Measurements from ENCODE around the gene ANO1.

The ANO1 gene

GRCh38 chr11:70055444-70055843 is 22.7 kb upstream of the ANO1 start:
- no peak overlapping the region for H3K4me3 ChIP-seq (ENCODE audit: low read depth, low read length)
- TF ChIP-seq, protein P1, sequence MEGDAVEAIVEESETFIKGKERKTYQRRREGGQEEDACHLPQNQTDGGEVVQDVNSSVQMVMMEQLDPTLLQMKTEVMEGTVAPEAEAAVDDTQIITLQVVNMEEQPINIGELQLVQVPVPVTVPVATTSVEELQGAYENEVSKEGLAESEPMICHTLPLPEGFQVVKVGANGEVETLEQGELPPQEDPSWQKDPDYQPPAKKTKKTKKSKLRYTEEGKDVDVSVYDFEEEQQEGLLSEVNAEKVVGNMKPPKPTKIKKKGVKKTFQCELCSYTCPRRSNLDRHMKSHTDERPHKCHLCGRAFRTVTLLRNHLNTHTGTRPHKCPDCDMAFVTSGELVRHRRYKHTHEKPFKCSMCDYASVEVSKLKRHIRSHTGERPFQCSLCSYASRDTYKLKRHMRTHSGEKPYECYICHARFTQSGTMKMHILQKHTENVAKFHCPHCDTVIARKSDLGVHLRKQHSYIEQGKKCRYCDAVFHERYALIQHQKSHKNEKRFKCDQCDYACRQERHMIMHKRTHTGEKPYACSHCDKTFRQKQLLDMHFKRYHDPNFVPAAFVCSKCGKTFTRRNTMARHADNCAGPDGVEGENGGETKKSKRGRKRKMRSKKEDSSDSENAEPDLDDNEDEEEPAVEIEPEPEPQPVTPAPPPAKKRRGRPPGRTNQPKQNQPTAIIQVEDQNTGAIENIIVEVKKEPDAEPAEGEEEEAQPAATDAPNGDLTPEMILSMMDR (IDR thresholded peaks at IDR 0.05; ENCODE audit: borderline replicate concordance, insufficient read depth, low read depth, low read length): no peak

DNA sequence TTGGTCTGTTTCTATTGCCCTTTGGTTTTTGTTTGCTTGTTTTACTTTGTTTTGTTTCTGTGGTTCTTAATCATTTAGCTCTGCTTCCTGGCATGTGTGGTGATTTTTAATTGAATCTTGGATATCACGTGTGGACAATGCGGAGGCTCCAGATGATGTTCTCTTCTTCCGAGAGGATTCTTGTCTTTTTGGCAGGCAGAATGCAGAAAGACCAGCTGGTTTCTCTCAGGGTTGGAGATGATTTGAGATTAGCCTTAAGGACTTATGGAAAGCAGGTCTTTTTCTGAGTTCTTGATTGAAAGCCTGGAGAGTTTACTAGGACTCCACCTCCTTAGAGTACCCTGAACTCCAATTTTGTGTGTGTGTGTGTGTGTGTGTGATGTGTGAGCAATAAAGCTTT is 21.0 kb upstream of the ANO1 start:
- no peak overlapping the region for H3K4me3 ChIP-seq (ENCODE audit: low read depth, low read length)
- TF ChIP-seq, protein P1 (IDR thresholded peaks at IDR 0.05; ENCODE audit: borderline replicate concordance, insufficient read depth, low read depth, low read length): no peak

DNA sequence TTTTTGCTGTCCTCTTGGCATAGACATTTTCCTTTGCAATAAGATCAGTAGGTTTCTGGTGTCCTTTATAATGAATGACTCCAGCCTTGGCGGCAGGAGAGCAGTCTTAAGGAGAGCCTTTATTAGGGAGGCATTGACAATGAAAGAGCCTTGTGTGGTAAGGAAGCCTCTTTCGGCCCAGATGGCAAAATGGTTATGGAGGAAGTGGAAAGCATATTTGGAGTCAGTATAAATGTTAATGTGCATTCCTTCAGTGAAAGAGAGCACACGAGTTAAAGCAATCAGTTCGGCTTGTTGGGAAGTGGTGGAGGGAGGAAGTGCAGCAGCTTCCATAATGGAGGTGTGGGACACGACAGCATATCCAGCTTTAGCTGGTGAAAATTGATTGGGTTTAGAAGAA is 18.1 kb upstream of the ANO1 start:
- no peak overlapping the region for H3K4me3 ChIP-seq (ENCODE audit: low read depth, low read length)
- TF ChIP-seq, protein P1 (IDR thresholded peaks at IDR 0.05; ENCODE audit: borderline replicate concordance, insufficient read depth, low read depth, low read length): no peak

- no peak overlapping the region for H3K4me3 ChIP-seq (ENCODE audit: low read depth, low read length)
- TF ChIP-seq, protein P1 (IDR thresholded peaks at IDR 0.05; ENCODE audit: borderline replicate concordance, insufficient read depth, low read depth, low read length): no peak
These were observed 17.4 kb upstream of the ANO1 start for GRCh38 chr11:70060611-70061293.

GRCh38 chr11:70061734-70062133 is 16.4 kb upstream of the ANO1 start:
- TF ChIP-seq, protein P1 (IDR thresholded peaks at IDR 0.05; ENCODE audit: borderline replicate concordance, insufficient read depth, low read depth, low read length): no peak
- H3K4me3 ChIP-seq (ENCODE audit: low read depth, low read length): no peak overlapping the region

DNA sequence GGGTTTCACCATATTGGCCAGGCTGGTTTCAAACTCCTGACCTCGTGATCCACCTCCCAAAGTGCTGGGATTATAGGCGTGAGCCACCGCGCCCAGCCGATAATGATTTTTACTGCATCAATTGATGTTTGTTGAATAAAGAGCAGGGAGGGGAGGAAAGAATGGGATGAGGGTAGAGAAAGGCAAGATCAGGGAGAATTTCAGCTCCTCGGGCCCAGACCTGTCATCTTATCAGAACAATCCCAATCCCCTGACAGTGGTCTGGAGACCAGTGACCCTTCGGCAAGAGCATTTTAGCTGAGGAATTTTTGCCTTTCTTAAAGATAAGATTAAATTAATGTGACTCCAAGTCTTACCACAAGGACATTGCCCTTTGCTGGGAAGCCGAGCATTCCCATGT is 15.0 kb upstream of the ANO1 start:
- TF ChIP-seq, protein P1 (IDR thresholded peaks at IDR 0.05; ENCODE audit: borderline replicate concordance, insufficient read depth, low read depth, low read length): no peak
- no peak overlapping the region for H3K4me3 ChIP-seq (ENCODE audit: low read depth, low read length)

GRCh38 chr11:70063555-70063954 is 14.6 kb upstream of the ANO1 start:
- no peak overlapping the region for H3K4me3 ChIP-seq (ENCODE audit: low read depth, low read length)
- TF ChIP-seq, protein P1 (IDR thresholded peaks at IDR 0.05; ENCODE audit: borderline replicate concordance, insufficient read depth, low read depth, low read length): no peak

All from GM12875 (cell line).